ENCODE data around the gene CDK9.

DNA sequence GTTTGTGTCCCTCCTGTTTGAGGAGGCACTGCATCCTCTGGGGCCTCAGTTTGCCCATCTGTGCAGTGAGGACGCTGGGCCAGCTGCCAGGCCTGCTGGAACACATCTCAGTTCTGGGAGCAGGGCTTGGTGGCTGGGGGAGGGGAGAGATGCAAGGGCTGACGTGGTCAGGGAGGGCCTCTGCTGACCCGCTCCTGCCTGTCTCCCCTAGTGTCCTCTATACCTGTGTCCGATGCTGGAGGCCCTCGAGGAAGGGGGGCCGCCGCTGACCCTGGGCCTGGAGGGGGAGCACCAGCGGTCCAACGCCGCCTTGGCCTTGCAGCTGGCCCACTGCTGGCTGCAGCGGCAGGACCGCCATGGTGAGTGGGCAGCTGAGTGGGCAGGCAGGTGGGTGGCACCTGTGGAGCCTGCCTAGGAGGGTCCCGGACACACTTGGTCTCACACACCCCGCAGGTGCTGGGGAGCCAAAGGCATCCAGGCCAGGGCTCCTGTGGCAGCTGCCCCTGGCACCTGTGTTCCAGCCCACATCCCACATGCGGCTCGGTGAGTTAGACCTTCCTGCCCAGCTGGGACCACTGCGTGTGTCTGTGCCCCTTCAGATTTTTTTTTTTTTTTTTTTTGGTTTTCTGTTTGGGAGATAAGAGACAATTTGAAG is 22.6 kb downstream of the CDK9 start:
- no peak for TF ChIP-seq SUZ12 (IDR thresholded peaks at IDR 0.05)
- TF ChIP-seq FOXM1 (IDR thresholded peaks at IDR 0.05; ENCODE audit: borderline replicate concordance): no peak
- TF ChIP-seq FOXK2 (IDR thresholded peaks at IDR 0.05): no peak
- no peak for TF ChIP-seq TARDBP (IDR thresholded peaks at IDR 0.05)
- TF ChIP-seq SP1 (IDR thresholded peaks at IDR 0.05): no peak
- no peak for TF ChIP-seq ZNF384 (IDR thresholded peaks at IDR 0.05)
- no peak for TF ChIP-seq ELF4 (IDR thresholded peaks at IDR 0.05)
- TF ChIP-seq, protein P1, sequence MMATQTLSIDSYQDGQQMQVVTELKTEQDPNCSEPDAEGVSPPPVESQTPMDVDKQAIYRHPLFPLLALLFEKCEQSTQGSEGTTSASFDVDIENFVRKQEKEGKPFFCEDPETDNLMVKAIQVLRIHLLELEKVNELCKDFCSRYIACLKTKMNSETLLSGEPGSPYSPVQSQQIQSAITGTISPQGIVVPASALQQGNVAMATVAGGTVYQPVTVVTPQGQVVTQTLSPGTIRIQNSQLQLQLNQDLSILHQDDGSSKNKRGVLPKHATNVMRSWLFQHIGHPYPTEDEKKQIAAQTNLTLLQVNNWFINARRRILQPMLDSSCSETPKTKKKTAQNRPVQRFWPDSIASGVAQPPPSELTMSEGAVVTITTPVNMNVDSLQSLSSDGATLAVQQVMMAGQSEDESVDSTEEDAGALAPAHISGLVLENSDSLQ (IDR thresholded peaks at IDR 0.05): no peak
